DOHH2 (cell line): ENCODE measurements around the gene ATP23.

Source experiments
- H3F3A ChIP-seq: fragments of 200-600 bp; sonication (generic), shearing (Covaris generic); 2 replicates; pipeline ENCODE4 v1.6.0; 2016; ENCODE audit warnings: antibody characterized with exemption, mild to moderate bottlenecking; ENCODE audit not compliant: control insufficient read depth, insufficient read depth
- H3K27ac ChIP-seq: fragments of 200-600 bp; sonication (generic); 2 replicates; pipeline ENCODE4 v1.5.1; 2014; ENCODE audit warnings: low read depth, mild to moderate bottlenecking, low read length, moderate library complexity
- H3K27me3 ChIP-seq: fragments of 200-600 bp; sonication (generic); 2 replicates; pipeline ENCODE4 v1.6.1; 2014; ENCODE audit warnings: mild to moderate bottlenecking, low read length, mixed read lengths; ENCODE audit not compliant: control insufficient read depth
- H3K36me3 ChIP-seq: fragments of 200-600 bp; sonication (generic); 2 replicates; pipeline ENCODE4 v1.6.1; 2014; ENCODE audit warnings: mild to moderate bottlenecking, low read length, moderate library complexity, mixed read lengths; ENCODE audit not compliant: control insufficient read depth
- H3K4me1 ChIP-seq: fragments of 200-600 bp; sonication (generic); 2 replicates; pipeline ENCODE4 v1.6.1; 2014; ENCODE audit warnings: mild to moderate bottlenecking, low read length, mixed read lengths; ENCODE audit not compliant: control insufficient read depth
- H3K4me2 ChIP-seq: fragments of 200-600 bp; sonication (generic); 2 replicates; pipeline ENCODE4 v1.6.0; 2014; ENCODE audit warnings: mild to moderate bottlenecking, low read length, moderate library complexity
- H3K4me3 ChIP-seq: fragments of 200-600 bp; sonication (generic); 2 replicates; pipeline ENCODE4 v1.5.1; 2014; ENCODE audit warnings: mild to moderate bottlenecking, low read length, mixed read lengths
- H3K79me2 ChIP-seq: fragments of 200-600 bp; sonication (generic); 2 replicates; pipeline ENCODE4 v1.6.1; 2014; ENCODE audit warnings: mild to moderate bottlenecking, low read length, mixed read lengths; ENCODE audit not compliant: control insufficient read depth
- H3K9me2 ChIP-seq: fragments of 200-600 bp; sonication (generic); replicated peaks from 2 replicates; pipeline ENCODE4 v1.6.1; 2014; ENCODE audit warnings: mild to moderate bottlenecking, low read length, mixed read lengths; ENCODE audit not compliant: control insufficient read depth
- H3K9me3 ChIP-seq: fragments of 200-600 bp; sonication (generic); 2 replicates; pipeline ENCODE4 v1.6.1; 2014; ENCODE audit warnings: antibody characterized with exemption, low read length, mixed read lengths; ENCODE audit not compliant: control insufficient read depth, insufficient read depth
- H4K20me1 ChIP-seq: fragments of 200-600 bp; sonication (generic); 2 replicates; pipeline ENCODE4 v1.6.0; 2014; ENCODE audit warnings: low read depth, mild to moderate bottlenecking, antibody characterized with exemption, low read length, moderate library complexity; ENCODE audit not compliant: control insufficient read depth, insufficient read depth
- CTCF ChIP-seq: fragments of 200-600 bp; sonication (generic); IDR thresholded peaks from one replicate; pipeline ENCODE4 v1.5.1; 2014; ENCODE audit warnings: antibody characterized with exemption, mild to moderate bottlenecking, low read depth, low read length; ENCODE audit not compliant: poor library complexity, severe bottlenecking
- EZH2phosphoT487 ChIP-seq: fragments of 200-600 bp; sonication (generic); IDR thresholded peaks from 2 replicates; pipeline ENCODE4 v1.6.1; 2017; ENCODE audit warnings: borderline replicate concordance, mild to moderate bottlenecking, antibody characterized with exemption, low read length, moderate library complexity, mixed read lengths

The ATP23 gene

GRCh38 chr12:57909611-57910010 lies 31.8 kb upstream of the ATP23 start:
- Histone ChIP-seq H3K36me3 (no peaks in the 10 kb centered on the region), H3K4me3 (no peak overlapping the region), H3K79me2 (no peaks in the 10 kb centered on the region), H3K27me3 (peaks cover 14% of the 10 kb centered on the region), H3K27ac (no peak overlapping the region), H3K4me1 (peaks cover 8% of the 10 kb centered on the region), H3F3A (no peaks in the 10 kb centered on the region), H3K9me2 (no peaks in the 10 kb centered on the region), H3K9me3 (no peaks in the 10 kb centered on the region), H3K4me2 (no peak overlapping the region), H4K20me1 (no peaks in the 10 kb centered on the region; the same call in 1 of the 2 replicates)
- TF ChIP-seq EZH2phosphoT487 (no peak), CTCF (no peak)

GRCh38 chr12:57918147-57918546 lies 23.2 kb upstream of the ATP23 start:
- Histone ChIP-seq H3F3A (no peaks in the 10 kb centered on the region), H3K4me2 (no peak overlapping the region), H3K4me3 (no peak overlapping the region), H3K9me2 (no peaks in the 10 kb centered on the region), H3K27me3 (0 out of 2 replicates have a peak, but pooled peaks cover 3% of the 10 kb centered on the region), H3K9me3 (no peaks in the 10 kb centered on the region), H3K36me3 (no peaks in the 10 kb centered on the region), H3K79me2 (no peaks in the 10 kb centered on the region), H3K27ac (no peak overlapping the region), H3K4me1 (no peaks in the 10 kb centered on the region), H4K20me1 (no peaks in the 10 kb centered on the region)
- TF ChIP-seq CTCF (no peak), EZH2phosphoT487 (no peak)

GRCh38 chr12:57927086-57927485 lies 14.3 kb upstream of the ATP23 start:
- peaks cover 8% of the 10 kb centered on the region for H3K4me1 ChIP-seq
- H3K36me3 ChIP-seq: no peaks in the 10 kb centered on the region
- H3K9me3 ChIP-seq: no peaks in the 10 kb centered on the region
- H3K79me2 ChIP-seq: no peaks in the 10 kb centered on the region
- H3K9me2 ChIP-seq: no peaks in the 10 kb centered on the region
- H3K27ac ChIP-seq: no peak overlapping the region
- peaks cover 5% of the 10 kb centered on the region; the same call in 1 of the 2 replicates for H3F3A ChIP-seq
- TF ChIP-seq EZH2phosphoT487: no peak
- TF ChIP-seq CTCF: no peak
- H4K20me1 ChIP-seq: no peaks in the 10 kb centered on the region
- no peak overlapping the region for H3K4me2 ChIP-seq
- H3K27me3 ChIP-seq: no peaks in the 10 kb centered on the region
- no peak overlapping the region for H3K4me3 ChIP-seq
